Liver (tissue), 9 donors: ENCODE data around the gene CD300E. TPM values are rescaled to one million over a fixed set of nuclear protein-coding genes. Genes with fewer than 3 reads are reported as not detected.

ENCODE experiments used
- DNase-seq: peaks from one replicate; pipeline ENCODE4 v3.0.0-alpha.2; 2017; ENCODE audit warnings: low spot score
- H3K27ac ChIP-seq, 2 donors: one replicate each; pipeline ENCODE4 v1.7.0; 2013; ENCODE audit warnings: inconsistent platforms in 2 of 2, low read length in 2 of 2, control low read depth in 1 of 2, low read depth in 1 of 2, mild to moderate bottlenecking in 1 of 2
- H3K27me3 ChIP-seq, 4 donors: one replicate each; pipeline versions ENCODE4 v1.6.1 to v1.7.0; 2013; ENCODE audit warnings: low read length in 3 of 4, inconsistent platforms in 1 of 4, mild to moderate bottlenecking in 1 of 4, moderate library complexity in 1 of 4; ENCODE audit not compliant: control insufficient read depth in 4 of 4, insufficient read depth in 4 of 4
- H3K36me3 ChIP-seq, 4 donors: one replicate each; pipeline versions ENCODE4 v1.6.1 to v1.7.0; 2013; ENCODE audit warnings: low read length in 3 of 4, mild to moderate bottlenecking in 3 of 4, low read depth in 1 of 4, moderate library complexity in 1 of 4; ENCODE audit not compliant: control insufficient read depth in 4 of 4, insufficient read depth in 3 of 4
- H3K4me1 ChIP-seq, 4 donors: one replicate each; pipeline versions ENCODE4 v1.6.1 to v1.7.0; 2013; ENCODE audit warnings: low read length in 3 of 4, mild to moderate bottlenecking in 3 of 4, moderate library complexity in 1 of 4; ENCODE audit not compliant: control insufficient read depth in 4 of 4, insufficient read depth in 4 of 4
- H3K4me3 ChIP-seq, 3 donors: one replicate each; pipeline versions ENCODE4 v1.6.1 to v1.7.0; 2013; ENCODE audit warnings: low read length in 3 of 3, control low read depth in 1 of 3, low read depth in 1 of 3, mild to moderate bottlenecking in 1 of 3
- H3K9ac ChIP-seq, 2 donors: one replicate each; pipeline ENCODE4 v1.7.0; 2013; ENCODE audit warnings: low read length in 2 of 2, mild to moderate bottlenecking in 2 of 2, moderate library complexity in 2 of 2, control low read depth in 1 of 2, low read depth in 1 of 2
- H3K9me3 ChIP-seq, 4 donors: one replicate each; pipeline versions ENCODE4 v1.6.1 to v1.7.0; 2013; ENCODE audit warnings: low read length in 3 of 4; ENCODE audit not compliant: control insufficient read depth in 4 of 4
- EGR1 ChIP-seq, 2 donors: IDR thresholded peaks; 2 replicates each; pipeline ENCODE4 v1.6.1; 2016 to 2018; ENCODE audit warnings: antibody characterized with exemption in 2 of 2, low read depth in 2 of 2
- FOXA1 ChIP-seq: IDR thresholded peaks from 2 replicates; pipeline ENCODE4 v1.6.1; 2016; ENCODE audit warnings: antibody characterized with exemption
- FOXA2 ChIP-seq: IDR thresholded peaks from 2 replicates; pipeline ENCODE4 v1.6.1; 2016; ENCODE audit warnings: antibody characterized with exemption
- GABPA ChIP-seq, 2 donors: IDR thresholded peaks in 1 of 2; conservative IDR thresholded peaks in 1 of 2; 2 replicates each; pipeline ENCODE4 v1.6.1; 2016; ENCODE audit warnings: antibody characterized with exemption in 2 of 2, mild to moderate bottlenecking in 1 of 2, moderate library complexity in 1 of 2
- HNF4A ChIP-seq, 2 donors: conservative IDR thresholded peaks; 2 replicates each; pipeline ENCODE4 v1.6.1; 2016; ENCODE audit warnings: antibody characterized with exemption in 2 of 2, mild to moderate bottlenecking in 2 of 2
- HNF4G ChIP-seq: IDR thresholded peaks from 2 replicates; pipeline ENCODE4 v1.6.1; 2016; ENCODE audit warnings: antibody characterized with exemption
- JUND ChIP-seq, 2 donors: IDR thresholded peaks; 2 replicates each; pipeline ENCODE4 v1.6.1; 2016; ENCODE audit warnings: antibody characterized with exemption in 2 of 2
- MAX ChIP-seq: IDR thresholded peaks from 2 replicates; pipeline ENCODE4 v1.6.1; 2016; ENCODE audit warnings: antibody characterized with exemption
- NR2F2 ChIP-seq: IDR thresholded peaks from 2 replicates; pipeline ENCODE4 v1.6.1; 2016; ENCODE audit warnings: antibody characterized with exemption
- RAD21 ChIP-seq, 2 donors: IDR thresholded peaks; 2 replicates each; pipeline ENCODE4 v1.6.1; 2016; ENCODE audit warnings: antibody characterized with exemption in 2 of 2, mild to moderate bottlenecking in 2 of 2
- REST ChIP-seq: IDR thresholded peaks from 2 replicates; pipeline ENCODE4 v1.6.1; 2016; ENCODE audit warnings: antibody characterized with exemption, mild to moderate bottlenecking
- RXRA ChIP-seq, 2 donors: IDR thresholded peaks; 2 replicates each; pipeline ENCODE4 v1.6.1; 2017 to 2018; ENCODE audit warnings: antibody characterized with exemption in 2 of 2, mild to moderate bottlenecking in 1 of 2
- SP1 ChIP-seq: IDR thresholded peaks from 2 replicates; pipeline ENCODE4 v1.6.1; 2018; ENCODE audit warnings: antibody characterized with exemption, mild to moderate bottlenecking
- TAF1 ChIP-seq: conservative IDR thresholded peaks from 2 replicates; pipeline ENCODE4 v1.6.1; 2016; ENCODE audit warnings: antibody characterized with exemption, mild to moderate bottlenecking
- YY1 ChIP-seq: IDR thresholded peaks from 2 replicates; pipeline ENCODE4 v1.6.1; 2016; ENCODE audit warnings: antibody characterized with exemption, mild to moderate bottlenecking
- WGBS: extraction: QIAGEN DNeasy Blood & Tissue Kit; methylation state at CpG from one replicate; pipeline ENCODE4 v1.1.7; 2013; 5-methylcytosine and 5-hydroxymethylcytosine counted together
- polyA plus RNA-seq, 2 donors: library from polyadenylated mRNA; stranded (reverse) in 1 of 2; unstranded in 1 of 2; fragments of 200-250 nt in 1 of 2; fragments of >200 nt in 1 of 2; fragmentation: Nextera tagmentation in 1 of 2; extraction: Ambion mirVana in 1 of 2; gene quantifications; one replicate each; pipeline versions ENCODE4 v1.2.1 to v1.2.3, GENCODE V29; 2013 to 2015
- total RNA-seq, 2 donors: library from RNA; depleted of rRNA; stranded (reverse); fragments of >200 nt; gene quantifications; one replicate each; pipeline ENCODE4 v1.2.3, GENCODE V29; 2014
- TF ChIP-seq, protein P1 (sequence below): IDR thresholded peaks from 2 replicates; pipeline ENCODE4 v1.6.1; 2016; ENCODE audit warnings: antibody characterized with exemption
- TF ChIP-seq, protein P2 (sequence below): fragments of 150-350 bp; IDR thresholded peaks from 2 replicates; pipeline ENCODE4 v1.5.1; 2017; ENCODE audit warnings: improper control_type of control experiment, low read depth, low read length; ENCODE audit not compliant: missing input control
- TF ChIP-seq, protein P3 (sequence below): IDR thresholded peaks from 2 replicates; pipeline ENCODE4 v1.6.1; 2016; ENCODE audit warnings: antibody characterized with exemption
- donor health status: healthy.
- donor health status: healthy.
- donor health status: healthy.
- donor health status: healthy.
- donor health status: healthy.

CD300E gene
- total and polyA plus RNA-seq, 4 donors: 0.07 to 0.75 (median 0.34) TPM

GRCh38 chr17:74635418-74635817 lies 11.9 kb upstream of the CD300E start:
- WGBS: 55% methylated on average over 13 of the region's 13 CpGs
- Histone ChIP-seq H3K9ac (no peak overlapping the region), H3K4me1 (no peaks in the 10 kb centered on the region), H3K9me3 (no peaks in the 10 kb centered on the region), H3K27me3 (peaks cover 0 to 8% (median 2%) of the 10 kb centered on the region in 4 donors), H3K27ac (no peak overlapping the region), H3K36me3 (no peaks in the 10 kb centered on the region), H3K4me3 (no peak overlapping the region)
- TF ChIP-seq GABPA (IDR thresholded peaks at IDR 0.05 in 1 of 2, conservative IDR thresholded peaks at IDR 0.05 in 1 of 2) (no peak), HNF4A (conservative IDR thresholded peaks at IDR 0.05) (no peak), HNF4G (no peak)
- TF ChIP-seq, protein P1, sequence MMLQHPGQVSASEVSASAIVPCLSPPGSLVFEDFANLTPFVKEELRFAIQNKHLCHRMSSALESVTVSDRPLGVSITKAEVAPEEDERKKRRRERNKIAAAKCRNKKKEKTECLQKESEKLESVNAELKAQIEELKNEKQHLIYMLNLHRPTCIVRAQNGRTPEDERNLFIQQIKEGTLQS: no peak
- no peak for DNase-seq

DNA sequence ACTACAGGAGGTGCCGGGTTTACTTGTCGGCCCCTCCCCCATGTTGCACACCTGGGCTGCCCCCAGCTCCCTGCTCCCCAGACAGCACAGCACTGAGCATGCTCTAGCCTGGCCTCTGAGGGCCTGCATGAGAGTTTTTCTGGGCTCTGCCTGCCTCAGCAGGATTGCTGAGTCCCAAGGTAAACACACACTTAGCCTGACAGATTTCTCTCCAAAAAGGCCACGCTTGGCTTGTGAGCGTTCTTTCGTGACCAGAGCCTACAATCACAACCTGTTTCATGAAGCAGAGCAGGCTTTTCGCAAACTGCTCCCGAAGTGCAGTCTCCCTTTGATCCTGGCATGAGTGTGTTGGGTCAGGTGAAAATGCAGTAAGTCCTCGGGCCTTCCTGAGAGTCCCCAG lies 9.8 kb upstream of the CD300E start:
- H3K9ac ChIP-seq: no peak overlapping the region
- TF ChIP-seq NR2F2 (no peak), FOXA1 (no peak), RAD21 (IDR thresholded peaks at IDR 0.05) (no peak), YY1 (no peak), GABPA (IDR thresholded peaks at IDR 0.05 in 1 of 2, conservative IDR thresholded peaks at IDR 0.05 in 1 of 2) (no peak), RXRA (IDR thresholded peaks at IDR 0.05) (no peak), JUND (IDR thresholded peaks at IDR 0.05) (no peak), SP1 (no peak), EGR1 (IDR thresholded peaks at IDR 0.05; ENCODE audit: low read depth in 2 of 2) (no peak), HNF4G (no peak), FOXA2 (no peak), MAX (no peak), HNF4A (conservative IDR thresholded peaks at IDR 0.05) (no peak), REST (no peak), TAF1 (no peak)
- TF ChIP-seq, protein P2, sequence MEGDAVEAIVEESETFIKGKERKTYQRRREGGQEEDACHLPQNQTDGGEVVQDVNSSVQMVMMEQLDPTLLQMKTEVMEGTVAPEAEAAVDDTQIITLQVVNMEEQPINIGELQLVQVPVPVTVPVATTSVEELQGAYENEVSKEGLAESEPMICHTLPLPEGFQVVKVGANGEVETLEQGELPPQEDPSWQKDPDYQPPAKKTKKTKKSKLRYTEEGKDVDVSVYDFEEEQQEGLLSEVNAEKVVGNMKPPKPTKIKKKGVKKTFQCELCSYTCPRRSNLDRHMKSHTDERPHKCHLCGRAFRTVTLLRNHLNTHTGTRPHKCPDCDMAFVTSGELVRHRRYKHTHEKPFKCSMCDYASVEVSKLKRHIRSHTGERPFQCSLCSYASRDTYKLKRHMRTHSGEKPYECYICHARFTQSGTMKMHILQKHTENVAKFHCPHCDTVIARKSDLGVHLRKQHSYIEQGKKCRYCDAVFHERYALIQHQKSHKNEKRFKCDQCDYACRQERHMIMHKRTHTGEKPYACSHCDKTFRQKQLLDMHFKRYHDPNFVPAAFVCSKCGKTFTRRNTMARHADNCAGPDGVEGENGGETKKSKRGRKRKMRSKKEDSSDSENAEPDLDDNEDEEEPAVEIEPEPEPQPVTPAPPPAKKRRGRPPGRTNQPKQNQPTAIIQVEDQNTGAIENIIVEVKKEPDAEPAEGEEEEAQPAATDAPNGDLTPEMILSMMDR: no peak
- TF ChIP-seq, protein P1: no peak
- TF ChIP-seq, protein P3, sequence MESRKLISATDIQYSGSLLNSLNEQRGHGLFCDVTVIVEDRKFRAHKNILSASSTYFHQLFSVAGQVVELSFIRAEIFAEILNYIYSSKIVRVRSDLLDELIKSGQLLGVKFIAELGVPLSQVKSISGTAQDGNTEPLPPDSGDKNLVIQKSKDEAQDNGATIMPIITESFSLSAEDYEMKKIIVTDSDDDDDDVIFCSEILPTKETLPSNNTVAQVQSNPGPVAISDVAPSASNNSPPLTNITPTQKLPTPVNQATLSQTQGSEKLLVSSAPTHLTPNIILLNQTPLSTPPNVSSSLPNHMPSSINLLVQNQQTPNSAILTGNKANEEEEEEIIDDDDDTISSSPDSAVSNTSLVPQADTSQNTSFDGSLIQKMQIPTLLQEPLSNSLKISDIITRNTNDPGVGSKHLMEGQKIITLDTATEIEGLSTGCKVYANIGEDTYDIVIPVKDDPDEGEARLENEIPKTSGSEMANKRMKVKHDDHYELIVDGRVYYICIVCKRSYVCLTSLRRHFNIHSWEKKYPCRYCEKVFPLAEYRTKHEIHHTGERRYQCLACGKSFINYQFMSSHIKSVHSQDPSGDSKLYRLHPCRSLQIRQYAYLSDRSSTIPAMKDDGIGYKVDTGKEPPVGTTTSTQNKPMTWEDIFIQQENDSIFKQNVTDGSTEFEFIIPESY: no peak
- no peaks in the 10 kb centered on the region for H3K36me3 ChIP-seq
- H3K27ac ChIP-seq: no peak overlapping the region
- 76% methylated on average over 8 of the region's 8 CpGs for WGBS
- H3K4me1 ChIP-seq: no peaks in the 10 kb centered on the region
- H3K27me3 ChIP-seq: peaks cover 0 to 8% (median 2%) of the 10 kb centered on the region in 4 donors
- no peak overlapping the region for H3K4me3 ChIP-seq
- H3K9me3 ChIP-seq: peaks cover 0 to 4% (median 2%) of the 10 kb centered on the region in 4 donors
- DNase-seq: no peak
